Gastroesophageal sphincter (tissue), 4 donors: ENCODE data around the gene WDFY3. TPM values are rescaled to one million over a fixed set of nuclear protein-coding genes. Genes with fewer than 3 reads are reported as not detected.

ENCODE experiments used
- ATAC-seq: fragments of 150-250 bp; one replicate; pipeline ENCODE4 v1.9.1; 2016; ENCODE audit warnings: mild to moderate bottlenecking, moderate library complexity
- H3K27ac ChIP-seq, 4 donors: fragments of 200-600 bp; sonication (generic) in 3 of 4; 1 replicate in 3 of 4; 2 replicates in 1 of 4; pipeline ENCODE4 v1.5.1; 2016 to 2019
- H3K27me3 ChIP-seq: fragments of 200-600 bp; sonication (generic); one replicate; pipeline ENCODE4 v1.5.1; 2019
- H3K36me3 ChIP-seq, 2 donors: fragments of 200-600 bp; sonication (generic); one replicate each; pipeline ENCODE4 v1.5.1; 2019; ENCODE audit warnings: control low read depth in 1 of 2
- H3K4me1 ChIP-seq, 3 donors: fragments of 200-600 bp; sonication (generic); 1 replicate in 2 of 3; 2 replicates in 1 of 3; pipeline ENCODE4 v1.5.1; 2016 to 2019; ENCODE audit warnings: control low read depth in 2 of 3
- H3K4me3 ChIP-seq, 2 donors: fragments of 200-600 bp; sonication (generic); one replicate each; pipeline ENCODE4 v1.5.1; 2019; ENCODE audit warnings: mild to moderate bottlenecking in 1 of 2, moderate library complexity in 1 of 2
- H3K9me3 ChIP-seq, 3 donors: fragments of 200-600 bp; sonication (generic); one replicate each; pipeline ENCODE4 v1.5.1; 2017 to 2019; ENCODE audit warnings: control low read depth in 2 of 3
- CTCF ChIP-seq, 4 experiments: fragments of 200-600 bp in 2 of 4; fragments of 450-650 bp in 2 of 4; sonication (generic) in 1 of 4; IDR thresholded peaks; one replicate each; pipeline ENCODE4 v1.5.1; 2017 to 2019; ENCODE audit warnings: antibody characterized with exemption in 4 of 4, mild to moderate bottlenecking in 2 of 4, moderate library complexity in 2 of 4
- EP300 ChIP-seq: sonication (generic); formaldehyde crosslinking; IDR thresholded peaks from one replicate; pipeline ENCODE4 v1.6.1; 2017; ENCODE audit warnings: antibody characterized with exemption, mild to moderate bottlenecking
- POLR2A ChIP-seq, 2 donors: fragments of 450-650 bp; IDR thresholded peaks; one replicate each; pipeline ENCODE4 v1.6.1; 2017; ENCODE audit warnings: antibody characterized with exemption in 2 of 2, mild to moderate bottlenecking in 2 of 2, moderate library complexity in 1 of 2
- POLR2AphosphoS5 ChIP-seq: sonication (generic); formaldehyde crosslinking; IDR thresholded peaks from one replicate; pipeline ENCODE4 v1.6.1; 2017; ENCODE audit warnings: antibody characterized with exemption
- WGBS, 2 donors: methylation state at CpG; one replicate each; pipeline ENCODE4 v1.1.5; 2018; ENCODE audit warnings: low coverage in 1 of 2; 5-methylcytosine and 5-hydroxymethylcytosine counted together
- total RNA-seq, 4 donors: library from RNA; depleted of rRNA; stranded (reverse); fragments of >200 nt; gene quantifications; one replicate each; pipeline ENCODE4 v1.1.0, GENCODE V29; 2016

The WDFY3 gene
- total RNA-seq, 4 donors from 2014 or later = 76.7 to 140 (median 90.1) TPM

DNA sequence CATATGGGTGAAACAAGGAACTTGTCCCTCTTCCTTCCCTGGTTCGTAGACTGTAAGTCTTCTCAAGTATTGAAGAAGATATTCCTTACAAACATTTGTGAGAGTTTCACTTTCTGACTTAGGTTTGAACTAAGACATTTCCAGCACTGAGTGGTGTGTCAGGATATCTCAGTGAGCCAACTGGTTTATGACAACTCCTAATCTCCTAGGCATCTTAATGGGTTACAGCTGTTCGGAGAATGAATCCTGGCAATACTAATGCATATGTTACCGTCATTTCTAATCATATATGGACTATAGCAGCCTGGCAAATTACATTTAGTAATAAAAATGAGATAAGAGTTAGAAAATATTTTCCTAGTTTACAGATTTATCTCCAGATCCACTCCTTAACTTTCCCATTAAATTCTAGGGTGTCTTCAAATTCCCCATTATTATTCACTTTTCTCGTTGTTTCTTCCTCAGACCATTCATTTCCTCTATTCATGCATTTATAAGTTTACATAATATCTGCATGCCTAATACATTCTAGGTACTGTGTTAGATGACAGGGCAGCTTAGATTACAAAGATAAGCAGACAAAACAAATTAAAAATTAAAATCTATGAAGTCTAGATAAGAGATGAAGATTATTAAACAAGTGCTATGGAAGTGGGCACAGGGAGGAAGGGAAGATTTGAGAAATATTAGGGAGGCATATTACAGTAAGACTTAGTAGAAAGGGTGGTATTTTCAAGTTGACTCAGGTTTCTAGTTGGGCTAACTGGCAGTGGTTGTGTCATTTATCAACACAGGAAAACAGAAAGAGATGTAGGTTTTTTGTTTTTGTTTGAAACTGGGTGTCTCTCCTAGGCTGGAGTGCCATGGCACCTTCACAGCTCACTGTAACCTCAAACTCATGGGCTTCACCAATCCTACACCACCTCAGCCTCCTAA, 173.9 kb downstream of the WDFY3 start:
- WGBS, 2 donors = 83 to 91% methylated on average over 4 of the region's 4 CpGs
- Histone ChIP-seq H3K27ac (no peak overlapping the region), H3K4me3 (no peak overlapping the region), H3K36me3 (peaks cover 0 to 88% of the 10 kb centered on the region in 2 donors), H3K9me3 (no peaks in the 10 kb centered on the region), H3K4me1 (no peaks in the 10 kb centered on the region), H3K27me3 (no peaks in the 10 kb centered on the region)
- ATAC-seq = no peak
- TF ChIP-seq EP300 = no peak
- TF ChIP-seq POLR2AphosphoS5 = no peak
- no peak for TF ChIP-seq POLR2A (IDR thresholded peaks at IDR 0.05)
- no peak for TF ChIP-seq CTCF (IDR thresholded peaks at IDR 0.05)

- Histone ChIP-seq H3K9me3 (no peaks in the 10 kb centered on the region), H3K27ac (no peak overlapping the region), H3K36me3 (peaks cover 0 to 91% of the 10 kb centered on the region in 2 donors), H3K27me3 (no peaks in the 10 kb centered on the region), H3K4me3 (no peak overlapping the region), H3K4me1 (no peaks in the 10 kb centered on the region)
- WGBS, 2 donors = 69 to 88% methylated on average over 4 to 5 of the region's 5 CpGs
- ATAC-seq = no peak
- TF ChIP-seq CTCF (IDR thresholded peaks at IDR 0.05) (no peak), EP300 (no peak), POLR2AphosphoS5 (no peak), POLR2A (IDR thresholded peaks at IDR 0.05) (no peak)
Measured at GRCh38 chr4:84790769-84791565, 175.5 kb downstream of the WDFY3 start.

- WGBS, 2 donors = 86 to 100% methylated on average over 1 of the region's 1 CpG
- H3K4me3 ChIP-seq = no peak overlapping the region
- TF ChIP-seq POLR2AphosphoS5 (no peak), POLR2A (IDR thresholded peaks at IDR 0.05) (no peak), CTCF (IDR thresholded peaks at IDR 0.05) (no peak), EP300 (no peak)
- no peak overlapping the region for H3K27ac ChIP-seq
- H3K4me1 ChIP-seq = no peaks in the 10 kb centered on the region
- no peaks in the 10 kb centered on the region for H3K27me3 ChIP-seq
- peaks cover 0 to 96% of the 10 kb centered on the region in 2 donors for H3K36me3 ChIP-seq
- no peaks in the 10 kb centered on the region for H3K9me3 ChIP-seq
- ATAC-seq = no peak
Measured at GRCh38 chr4:84786478-84786877, 180.0 kb downstream of the WDFY3 start.

DNA sequence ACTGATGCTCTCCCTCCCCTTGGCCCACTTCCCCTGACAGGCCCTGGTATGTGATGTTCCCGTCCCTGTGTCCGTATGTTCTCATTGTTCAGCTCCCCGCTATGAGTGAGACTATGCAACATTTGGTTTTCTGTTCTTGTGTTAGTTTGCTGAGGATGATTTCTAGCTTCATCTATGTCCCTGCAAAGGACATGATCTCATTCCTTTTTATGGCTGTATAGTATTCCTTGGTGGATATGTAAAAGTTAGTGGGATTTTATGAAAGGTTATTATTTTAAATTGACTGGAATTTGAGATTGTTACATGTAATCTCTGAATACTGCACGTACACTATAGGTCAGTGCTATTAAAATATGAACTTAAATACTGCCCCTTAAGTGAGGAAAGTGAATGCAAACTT, 184.0 kb downstream of the WDFY3 start:
- no peak overlapping the region for H3K27ac ChIP-seq
- H3K36me3 ChIP-seq = peaks cover 0 to 97% of the 10 kb centered on the region in 2 donors
- H3K27me3 ChIP-seq = no peaks in the 10 kb centered on the region
- WGBS, 2 donors = 92 to 96% methylated on average over 1 to 4 of the region's 4 CpGs
- no peaks in the 10 kb centered on the region for H3K4me1 ChIP-seq
- H3K4me3 ChIP-seq = no peak overlapping the region
- ATAC-seq = no peak
- H3K9me3 ChIP-seq = no peaks in the 10 kb centered on the region
- TF ChIP-seq POLR2A (IDR thresholded peaks at IDR 0.05) (no peak), CTCF (IDR thresholded peaks at IDR 0.05) (no peak), EP300 (no peak), POLR2AphosphoS5 (no peak)
